GM19035 (cell line): ENCODE data around the gene REPS2.

Source experiments
- ATAC-seq: cut with Tn5 transposase; IDR thresholded peaks from one replicate; pipeline ENCODE4 v1.9.1; 2021; ENCODE audit not compliant: unreplicated experiment

REPS2 gene

GRCh38 chrX:17078031-17078720, 131.7 kb downstream of the REPS2 start:
- no peak for ATAC-seq

- no peak for ATAC-seq
Observed at GRCh38 chrX:17081511-17081910, 135.1 kb downstream of the REPS2 start.

- ATAC-seq = no peak
Observed at GRCh38 chrX:17081968-17082367, 135.5 kb downstream of the REPS2 start.

- no peak for ATAC-seq
Observed at GRCh38 chrX:17082831-17083230, 136.4 kb downstream of the REPS2 start.

GRCh38 chrX:17086317-17086716, 139.9 kb downstream of the REPS2 start:
- no peak for ATAC-seq

- no peak for ATAC-seq
Observed at GRCh38 chrX:17095161-17095560, 148.7 kb downstream of the REPS2 start.

GRCh38 chrX:17098516-17099247, 152.2 kb downstream of the REPS2 start:
- no peak for ATAC-seq

GRCh38 chrX:17104433-17104832, 158.0 kb downstream of the REPS2 start:
- no peak for ATAC-seq

- no peak for ATAC-seq
Observed at GRCh38 chrX:17120816-17121215, 174.4 kb downstream of the REPS2 start.

GRCh38 chrX:17154001-17154400, 207.5 kb downstream of the REPS2 start:
- no peak for ATAC-seq

- ATAC-seq = no peak
Observed at GRCh38 chrX:17160975-17161374, 214.5 kb downstream of the REPS2 start.

- no peak for ATAC-seq
Observed at GRCh38 chrX:17161991-17162390, 215.5 kb downstream of the REPS2 start.

- no peak for ATAC-seq
Observed at GRCh38 chrX:17164079-17164478, 217.6 kb downstream of the REPS2 start.

- no peak for ATAC-seq
Observed at GRCh38 chrX:17164941-17165340, 218.5 kb downstream of the REPS2 start.

GRCh38 chrX:17167915-17168314, 221.5 kb downstream of the REPS2 start:
- no peak for ATAC-seq

GRCh38 chrX:17170973-17171372, 224.5 kb downstream of the REPS2 start:
- ATAC-seq = no peak

- no peak for ATAC-seq
Observed at GRCh38 chrX:17174671-17175070, 228.2 kb downstream of the REPS2 start.

GRCh38 chrX:17182317-17182716, 235.9 kb downstream of the REPS2 start:
- ATAC-seq = no peak

GRCh38 chrX:17183566-17183965, 237.1 kb downstream of the REPS2 start:
- ATAC-seq = no peak

GRCh38 chrX:17185431-17185830, 239.0 kb downstream of the REPS2 start:
- ATAC-seq = no peak

- no peak for ATAC-seq
Observed at GRCh38 chrX:17187136-17187756, 240.8 kb downstream of the REPS2 start.

- no peak for ATAC-seq
Observed at GRCh38 chrX:17192106-17192505, 245.6 kb downstream of the REPS2 start.
